Activated T-helper 1 cell treated with anti-CD3 and anti-CD28 coated beads, Interleukin-12 subunit alpha, Interleukin-12 subunit beta, Interleukin-2, Interleukin-4 antibody, amounts not matched to agents 30 ng/mL and 10 ng/mL and 1 ng/mL, durations not matched to agents 14 hours and 24 hours and 36 hours (primary cell): Measurements from ENCODE around the gene DOCK1. TPM values are rescaled to one million over a fixed set of nuclear protein-coding genes. Genes with fewer than 3 reads are reported as not detected.

Experiments used
- DNase-seq: peaks from one replicate; pipeline ENCODE4 v3.0.0; 2021; ENCODE audit warnings: low spot score
- H3K27ac Mint-ChIP-seq: one replicate; pipeline ENCODE4 v1.8.0; 2021; ENCODE audit warnings: mild to moderate bottlenecking, mixed read lengths
- H3K27me3 Mint-ChIP-seq: one replicate; pipeline ENCODE4 v1.8.0; 2022; ENCODE audit warnings: mild to moderate bottlenecking, moderate library complexity, mixed read lengths; ENCODE audit not compliant: insufficient read depth
- H3K36me3 Mint-ChIP-seq: one replicate; pipeline ENCODE4 v1.8.0; 2021; ENCODE audit warnings: low read depth, mixed read lengths
- H3K4me1 Mint-ChIP-seq: one replicate; pipeline ENCODE4 v1.8.0; 2021; ENCODE audit warnings: low read depth, mixed read lengths
- H3K4me3 Mint-ChIP-seq: one replicate; pipeline ENCODE4 v1.8.0; 2021; ENCODE audit warnings: mild to moderate bottlenecking, moderate library complexity, mixed read lengths
- H3K9me3 Mint-ChIP-seq: one replicate; pipeline ENCODE4 v1.8.0; 2021; ENCODE audit warnings: mixed read lengths
- intact Hi-C: fragments of 100-400 bp; cut with micrococcal nuclease; formaldehyde crosslinking; loops from one replicate; pipeline ENCODE4 v1.15.1; 2024
- total RNA-seq: library from RNA; stranded (reverse); gene quantifications from 2 replicates; pipeline ENCODE4 v1.2.3, GENCODE V29; 2022

Gene DOCK1
- total RNA-seq, 1 donor from 2014 or later = 0.75 TPM

DNA sequence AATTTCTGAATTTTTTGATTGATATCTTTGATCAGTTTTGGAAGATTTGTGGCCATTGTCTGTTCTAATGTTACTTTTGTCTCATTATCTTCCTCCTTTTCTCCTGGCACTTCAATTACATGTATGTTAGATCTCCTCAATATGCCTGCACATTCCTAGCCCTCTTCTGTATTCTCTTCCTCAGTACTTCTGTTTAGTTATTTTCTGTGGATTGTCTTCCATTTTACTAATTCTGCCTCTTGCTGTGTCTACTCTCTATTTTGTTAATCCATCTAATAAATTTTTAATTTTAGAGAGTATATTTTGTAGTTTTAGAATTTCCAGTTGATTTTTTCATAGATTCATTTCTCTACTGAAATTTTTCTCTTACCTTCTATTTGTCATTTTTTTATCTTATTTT, 154.1 kb downstream of the DOCK1 start:
- intact Hi-C loops = no loop called here
- H3K27me3 Mint-ChIP-seq = no peaks in the 10 kb centered on the region
- H3K4me1 Mint-ChIP-seq = no peaks in the 10 kb centered on the region
- H3K36me3 Mint-ChIP-seq = no peaks in the 10 kb centered on the region
- no peak overlapping the region for H3K27ac Mint-ChIP-seq
- no peak overlapping the region for H3K4me3 Mint-ChIP-seq
- DNase-seq = no peak
- peaks cover 12% of the 10 kb centered on the region for H3K9me3 Mint-ChIP-seq

DNA sequence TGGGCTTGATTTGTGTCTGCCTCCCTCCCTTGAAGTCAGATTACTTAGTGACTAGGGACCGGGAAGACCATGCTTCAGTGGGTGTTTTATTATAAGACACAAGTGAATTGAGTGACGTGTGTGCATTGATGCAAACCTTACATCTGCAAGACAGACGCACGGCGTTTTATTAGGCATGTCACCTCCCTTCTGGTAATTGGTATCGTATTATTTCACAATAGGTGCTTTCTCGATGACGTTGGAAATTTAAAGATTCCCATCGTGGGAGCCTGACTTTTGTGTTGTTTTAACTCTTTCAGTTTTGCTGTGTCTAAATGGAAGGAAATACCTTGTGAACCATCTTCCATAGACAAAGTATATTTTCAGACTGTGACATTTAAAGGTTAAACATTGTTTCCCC, 158.5 kb downstream of the DOCK1 start:
- H3K9me3 Mint-ChIP-seq = peaks cover 12% of the 10 kb centered on the region
- no peak overlapping the region for H3K4me3 Mint-ChIP-seq
- H3K27me3 Mint-ChIP-seq = no peaks in the 10 kb centered on the region
- H3K27ac Mint-ChIP-seq = no peak overlapping the region
- no peak for DNase-seq
- intact Hi-C loops = no loop called here
- no peaks in the 10 kb centered on the region for H3K4me1 Mint-ChIP-seq
- H3K36me3 Mint-ChIP-seq = no peaks in the 10 kb centered on the region

DNA sequence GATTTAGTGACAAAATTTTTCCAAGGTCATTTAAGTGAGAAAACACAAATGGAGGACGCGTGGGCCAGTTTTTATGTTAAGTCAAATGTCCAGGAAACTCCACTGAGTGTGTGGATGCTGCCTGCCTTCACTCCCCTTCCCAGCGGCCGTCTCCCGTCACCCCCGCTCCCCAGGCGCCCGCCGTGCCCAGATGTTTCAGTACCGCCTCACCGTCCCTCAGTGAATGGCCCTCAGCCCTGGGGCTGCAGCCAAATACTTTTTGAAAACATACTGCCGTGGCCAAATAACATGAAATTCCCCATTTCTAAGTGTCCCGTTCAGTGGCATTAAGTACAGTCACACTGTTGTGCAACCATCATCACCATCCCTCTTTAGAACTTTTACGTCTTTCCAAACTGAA, 159.2 kb downstream of the DOCK1 start:
- Mint-ChIP-seq H3K27ac (no peak overlapping the region), H3K27me3 (no peaks in the 10 kb centered on the region), H3K9me3 (peaks cover 6% of the 10 kb centered on the region), H3K4me1 (no peaks in the 10 kb centered on the region), H3K4me3 (no peak overlapping the region), H3K36me3 (no peaks in the 10 kb centered on the region)
- DNase-seq = no peak
- intact Hi-C loops = no loop called here

DNA sequence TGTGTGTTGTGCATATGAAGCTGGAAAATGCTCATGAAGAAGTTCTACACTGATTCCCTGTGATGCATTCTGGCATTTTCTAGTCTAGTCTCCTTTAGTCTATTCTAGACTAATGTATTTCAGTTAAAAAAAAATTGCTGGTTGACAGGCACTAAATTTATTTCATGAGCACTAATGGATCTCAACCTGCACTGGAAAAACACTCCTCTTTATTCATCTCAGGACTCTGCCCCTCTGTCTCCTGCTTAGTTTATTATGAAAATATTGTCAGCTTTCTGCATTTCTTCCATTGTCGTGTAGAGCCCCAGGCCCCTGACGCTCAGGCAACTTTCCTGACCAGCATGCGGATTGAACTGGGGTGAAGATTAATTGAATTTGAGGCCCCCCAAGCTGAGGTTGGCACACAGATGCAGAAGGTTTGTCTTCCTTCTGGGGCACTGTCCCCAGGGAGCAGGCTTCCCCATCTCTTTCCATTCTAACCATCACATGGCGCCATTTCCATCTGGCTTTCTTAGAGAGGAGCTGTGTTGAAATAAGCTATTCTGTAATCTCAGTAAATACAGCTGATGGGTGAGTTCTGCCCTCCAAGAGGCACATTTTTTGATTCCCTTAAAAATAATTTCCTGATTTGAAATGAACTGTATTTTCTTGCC, 162.4 kb downstream of the DOCK1 start:
- Mint-ChIP-seq H3K36me3 (no peaks in the 10 kb centered on the region), H3K27ac (no peak overlapping the region), H3K27me3 (no peaks in the 10 kb centered on the region), H3K4me3 (no peak overlapping the region), H3K4me1 (no peaks in the 10 kb centered on the region), H3K9me3 (no peaks in the 10 kb centered on the region)
- DNase-seq = no peak
- intact Hi-C loops = no loop called here

DNA sequence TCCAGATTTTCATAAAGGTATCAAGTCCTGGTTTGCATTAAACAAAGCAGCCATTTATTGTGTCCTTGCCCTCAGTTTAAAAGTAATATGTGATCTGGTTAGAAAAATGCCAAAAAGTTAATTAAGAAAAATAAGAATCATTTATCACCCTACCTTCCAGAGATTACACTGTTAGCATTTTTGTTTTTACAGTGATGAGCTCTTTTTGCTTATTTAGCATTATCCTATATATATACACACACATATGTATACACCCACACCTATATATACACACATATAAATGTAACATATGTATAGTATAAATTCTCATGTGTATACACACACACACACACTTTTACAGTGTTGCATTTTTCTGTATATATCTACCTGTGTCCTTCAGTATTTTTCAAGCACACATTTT, 163.3 kb downstream of the DOCK1 start:
- no peaks in the 10 kb centered on the region for H3K9me3 Mint-ChIP-seq
- H3K36me3 Mint-ChIP-seq = no peaks in the 10 kb centered on the region
- no peaks in the 10 kb centered on the region for H3K27me3 Mint-ChIP-seq
- H3K4me3 Mint-ChIP-seq = no peak overlapping the region
- intact Hi-C loops = no loop called here
- no peaks in the 10 kb centered on the region for H3K4me1 Mint-ChIP-seq
- DNase-seq = no peak
- no peak overlapping the region for H3K27ac Mint-ChIP-seq

GRCh38 chr10:127069436-127069835, 164.2 kb downstream of the DOCK1 start:
- Mint-ChIP-seq H3K27ac (no peak overlapping the region), H3K4me3 (no peak overlapping the region), H3K36me3 (no peaks in the 10 kb centered on the region), H3K27me3 (no peaks in the 10 kb centered on the region), H3K9me3 (no peaks in the 10 kb centered on the region), H3K4me1 (no peaks in the 10 kb centered on the region)
- intact Hi-C loops = no loop called here
- no peak for DNase-seq

DNA sequence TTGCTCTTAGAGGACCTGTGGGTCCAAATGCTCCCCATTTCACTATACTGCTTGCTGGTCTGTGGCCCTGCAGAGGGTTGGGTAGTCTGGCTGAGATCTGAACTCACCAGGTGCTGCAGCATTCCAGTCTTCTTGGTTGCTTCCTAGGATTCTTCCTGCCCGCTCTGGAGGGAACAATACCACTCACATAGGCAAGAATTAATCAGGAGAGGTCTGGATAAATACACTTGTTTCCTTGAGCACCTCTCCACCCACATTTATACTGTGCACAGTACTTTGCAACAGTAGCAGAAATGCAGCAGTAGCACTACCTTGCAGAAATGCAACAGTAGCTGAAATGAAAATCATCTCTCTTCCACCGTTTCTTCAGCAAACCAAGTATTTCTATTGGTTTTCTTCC, 165.9 kb downstream of the DOCK1 start:
- DNase-seq = no peak
- H3K36me3 Mint-ChIP-seq = no peaks in the 10 kb centered on the region
- H3K4me3 Mint-ChIP-seq = no peak overlapping the region
- H3K27ac Mint-ChIP-seq = no peak overlapping the region
- H3K9me3 Mint-ChIP-seq = no peaks in the 10 kb centered on the region
- intact Hi-C loops = no loop called here
- H3K4me1 Mint-ChIP-seq = no peaks in the 10 kb centered on the region
- no peaks in the 10 kb centered on the region for H3K27me3 Mint-ChIP-seq

DNA sequence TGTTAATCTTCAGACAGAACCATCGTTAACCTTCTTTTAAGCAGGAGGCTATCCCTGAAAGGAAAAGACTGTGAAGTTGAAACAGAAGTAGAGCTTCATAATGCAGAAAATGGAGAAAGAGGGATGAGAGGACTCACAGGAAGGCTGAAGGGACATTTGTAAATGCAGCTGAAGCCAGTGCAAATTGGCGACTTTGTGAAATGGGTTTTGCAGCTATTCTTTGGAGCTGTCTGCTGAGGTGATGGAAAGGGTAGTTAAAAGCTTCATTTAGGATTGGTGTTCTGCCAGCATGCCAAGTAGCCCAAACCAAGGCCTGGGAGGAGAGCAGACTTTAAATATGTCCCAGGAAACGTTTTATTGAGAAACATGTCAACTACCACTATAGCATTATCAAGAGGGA, 168.4 kb downstream of the DOCK1 start:
- Mint-ChIP-seq H3K27me3 (no peaks in the 10 kb centered on the region), H3K4me3 (no peak overlapping the region)
- no peak for DNase-seq

GRCh38 chr10:127079392-127079791, 174.2 kb downstream of the DOCK1 start:
- H3K4me3 Mint-ChIP-seq = no peak overlapping the region
- no peaks in the 10 kb centered on the region for H3K4me1 Mint-ChIP-seq
- intact Hi-C loops = no loop called here
- H3K27me3 Mint-ChIP-seq = no peaks in the 10 kb centered on the region
- no peak overlapping the region for H3K27ac Mint-ChIP-seq
- DNase-seq = no peak
- no peaks in the 10 kb centered on the region for H3K9me3 Mint-ChIP-seq
- H3K36me3 Mint-ChIP-seq = no peaks in the 10 kb centered on the region

More for the DNA sequence above, 168.4 kb downstream of the DOCK1 start:
- H3K36me3 Mint-ChIP-seq = no peaks in the 10 kb centered on the region
- H3K27ac Mint-ChIP-seq = no peak overlapping the region
- intact Hi-C loops = no loop called here
- H3K9me3 Mint-ChIP-seq = no peaks in the 10 kb centered on the region
- H3K4me1 Mint-ChIP-seq = no peaks in the 10 kb centered on the region

GRCh38 chr10:127080317-127080716, 175.1 kb downstream of the DOCK1 start:
- DNase-seq = no peak
- H3K4me3 Mint-ChIP-seq = no peak overlapping the region
- H3K4me1 Mint-ChIP-seq = no peaks in the 10 kb centered on the region
- H3K27me3 Mint-ChIP-seq = no peaks in the 10 kb centered on the region
- H3K27ac Mint-ChIP-seq = no peak overlapping the region
- intact Hi-C loops = no loop called here
- H3K9me3 Mint-ChIP-seq = no peaks in the 10 kb centered on the region
- H3K36me3 Mint-ChIP-seq = no peaks in the 10 kb centered on the region

DNA sequence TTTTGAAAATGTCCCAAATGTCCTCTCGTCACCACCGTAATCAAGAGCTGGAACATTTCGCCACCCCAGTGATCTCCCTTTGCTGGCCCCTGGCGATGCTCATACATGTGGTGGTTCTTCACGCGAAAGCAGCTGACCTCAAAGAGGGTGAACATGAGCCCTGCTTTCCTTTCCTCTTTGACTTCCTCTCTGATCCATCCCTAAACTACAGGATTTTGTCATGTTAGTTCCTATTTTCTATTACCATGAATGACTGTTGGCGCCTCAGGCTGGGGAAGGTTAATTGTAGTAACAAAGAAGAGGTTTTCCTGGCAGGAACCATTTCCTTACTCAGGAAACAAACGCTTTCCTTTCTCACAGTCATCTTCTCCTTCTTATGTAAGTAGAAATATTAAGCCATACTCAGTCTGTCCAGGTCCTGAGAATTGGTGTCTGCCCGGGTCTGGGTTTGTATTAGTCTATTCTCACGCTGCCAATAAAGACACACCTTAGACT, 176.7 kb downstream of the DOCK1 start:
- intact Hi-C loops = no loop called here
- Mint-ChIP-seq H3K27me3 (no peaks in the 10 kb centered on the region), H3K36me3 (no peaks in the 10 kb centered on the region), H3K9me3 (no peaks in the 10 kb centered on the region), H3K27ac (no peak overlapping the region), H3K4me1 (no peaks in the 10 kb centered on the region), H3K4me3 (no peak overlapping the region)
- no peak for DNase-seq

- no peaks in the 10 kb centered on the region for H3K9me3 Mint-ChIP-seq
- H3K4me1 Mint-ChIP-seq = no peaks in the 10 kb centered on the region
Measured at GRCh38 chr10:127082651-127083050, 177.4 kb downstream of the DOCK1 start.

GRCh38 chr10:127085957-127086356, 180.7 kb downstream of the DOCK1 start:
- Mint-ChIP-seq H3K27ac (no peak overlapping the region), H3K4me3 (no peak overlapping the region), H3K9me3 (no peaks in the 10 kb centered on the region), H3K4me1 (no peaks in the 10 kb centered on the region), H3K27me3 (no peaks in the 10 kb centered on the region), H3K36me3 (no peaks in the 10 kb centered on the region)
- DNase-seq = no peak
- intact Hi-C loops = no loop called here

More at GRCh38 chr10:127082651-127083050, 177.4 kb downstream of the DOCK1 start:
- Mint-ChIP-seq H3K27ac (no peak overlapping the region), H3K36me3 (no peaks in the 10 kb centered on the region), H3K4me3 (no peak overlapping the region), H3K27me3 (no peaks in the 10 kb centered on the region)
- intact Hi-C loops = no loop called here
- DNase-seq = no peak

- H3K4me3 Mint-ChIP-seq = no peak overlapping the region
- intact Hi-C loops = no loop called here
- DNase-seq = no peak
- no peak overlapping the region for H3K27ac Mint-ChIP-seq
- no peaks in the 10 kb centered on the region for H3K9me3 Mint-ChIP-seq
- no peaks in the 10 kb centered on the region for H3K27me3 Mint-ChIP-seq
- H3K4me1 Mint-ChIP-seq = no peaks in the 10 kb centered on the region
- H3K36me3 Mint-ChIP-seq = no peaks in the 10 kb centered on the region
Measured at GRCh38 chr10:127088908-127089307, 183.7 kb downstream of the DOCK1 start.
